GM12873 (cell line): Measurements from ENCODE around the gene DOCK3.

Experiments
- CTCF ChIP-seq: IDR thresholded peaks from 2 replicates; pipeline ENCODE4 v1.5.1; 2012; ENCODE audit warnings: low read depth, mild to moderate bottlenecking, moderate library complexity, low read length, control low read depth; ENCODE audit not compliant: insufficient read depth; ENCODE audit errors: missing control alignments

DOCK3 gene

DNA sequence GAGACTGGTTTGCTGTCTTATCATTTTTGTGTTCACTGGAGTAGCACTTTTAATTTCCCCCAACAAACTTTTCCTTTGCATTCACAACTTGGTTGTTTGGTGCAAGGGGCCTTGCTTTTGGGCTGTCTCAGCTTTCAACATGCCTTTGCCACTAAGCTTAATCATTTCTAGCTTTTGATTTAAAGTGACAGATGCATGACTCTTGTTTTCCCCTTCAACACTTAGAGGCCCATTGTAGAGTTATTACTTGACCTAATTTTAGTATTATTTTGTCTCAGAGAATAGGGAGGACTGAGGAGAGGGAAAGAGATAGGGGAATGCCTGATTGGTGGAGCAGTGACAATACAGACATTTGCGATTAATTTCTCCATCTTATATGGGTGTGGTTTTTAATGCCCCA lies 370.3 kb downstream of the DOCK3 start:
- no peak for TF ChIP-seq CTCF

- TF ChIP-seq CTCF: no peak
These were observed 377.8 kb downstream of the DOCK3 start for GRCh38 chr3:51052562-51052961.

DNA sequence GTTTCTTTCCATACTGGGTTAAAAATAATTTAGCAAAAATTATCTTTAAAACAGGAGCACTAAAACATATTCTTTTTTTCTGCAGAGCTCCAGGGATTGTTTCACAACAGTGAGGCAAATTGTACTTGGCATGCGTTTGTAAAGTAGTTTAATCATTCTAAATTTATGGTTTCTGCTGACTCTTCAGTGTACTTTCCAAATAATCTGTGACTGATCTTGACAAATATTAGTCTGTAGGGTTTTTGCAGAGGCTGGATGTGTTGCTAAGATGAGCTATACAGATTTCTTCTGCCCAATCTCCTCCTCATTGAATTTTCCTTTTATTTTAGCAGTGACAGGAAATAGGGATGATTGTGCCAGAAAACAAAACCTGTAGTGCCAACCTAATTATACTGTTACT lies 382.4 kb downstream of the DOCK3 start:
- TF ChIP-seq CTCF: no peak

DNA sequence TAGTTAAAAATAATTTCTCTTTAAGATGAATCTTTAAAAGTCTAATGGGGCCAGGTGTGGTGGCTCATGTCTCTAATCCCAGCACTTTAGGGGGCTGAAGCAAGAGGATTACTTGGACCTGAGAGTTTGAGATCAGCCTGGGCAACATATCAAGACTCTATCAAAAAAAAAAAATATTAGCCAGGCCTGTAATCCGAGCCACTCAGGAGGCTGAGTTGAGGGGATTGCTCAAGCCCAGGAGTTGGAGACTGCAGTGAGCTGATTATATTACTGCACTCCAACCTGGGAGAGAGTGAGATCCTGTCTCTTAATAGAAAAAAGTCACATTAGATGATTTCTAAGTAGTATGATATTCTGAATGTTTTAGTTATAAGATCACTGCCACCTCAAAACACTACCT lies 388.3 kb downstream of the DOCK3 start:
- TF ChIP-seq CTCF: no peak

- TF ChIP-seq CTCF: no peak
These were observed 400.6 kb downstream of the DOCK3 start for GRCh38 chr3:51075221-51075775.

DNA sequence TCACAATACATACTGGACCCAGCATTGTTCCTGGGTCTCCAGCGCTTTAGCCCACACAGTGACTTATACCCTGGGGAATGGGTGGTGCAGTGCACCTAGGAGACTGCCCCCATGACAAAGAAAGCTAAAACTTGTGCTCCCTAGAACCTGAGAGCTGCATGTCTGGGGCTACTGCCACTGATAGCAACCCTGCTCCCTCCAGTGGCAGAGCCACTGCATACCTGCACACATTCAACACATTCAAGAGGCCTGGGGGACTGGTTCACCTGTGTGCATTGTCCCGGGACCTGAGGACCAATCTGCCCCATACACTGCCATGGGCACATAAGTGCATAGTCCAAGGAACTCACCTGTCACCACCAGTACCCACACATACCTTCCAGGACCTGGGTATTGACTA lies 407.6 kb downstream of the DOCK3 start:
- no peak for TF ChIP-seq CTCF

- TF ChIP-seq CTCF: no peak
These were observed 408.8 kb downstream of the DOCK3 start for GRCh38 chr3:51083490-51083889.
